LNCaP clone FGC (cell line): ENCODE data around the gene RNF40.
A peak's percentile ranks its signal among the peaks of the same experiment; 100 is the strongest.

Experiments used
- DNase-seq: peaks from one replicate; pipeline ENCODE4 v3.0.0-alpha.2; 2011; ENCODE audit warnings: low read depth
- H3K4me3 ChIP-seq: 2 replicates; pipeline ENCODE4 v1.5.1; 2011; ENCODE audit warnings: mild to moderate bottlenecking, low read depth, low read length, control low read depth
- CTCF ChIP-seq: IDR thresholded peaks from 2 replicates; pipeline ENCODE4 v1.5.1; 2012; ENCODE audit warnings: mild to moderate bottlenecking; ENCODE audit not compliant: control insufficient read depth, insufficient read depth; ENCODE audit errors: extremely low read depth

RNF40 gene

GRCh38 chr16:30740364-30741251 is 21.5 kb upstream of the RNF40 start:
- peak overlapping the region; percentile 51 for H3K4me3 ChIP-seq
- TF ChIP-seq CTCF, result no peak

GRCh38 chr16:30741461-30741914 is 20.6 kb upstream of the RNF40 start:
- peak overlapping the region; percentile 51 for H3K4me3 ChIP-seq
- no peak for TF ChIP-seq CTCF
- DNase-seq, result peak; percentile 53

More at GRCh38 chr16:30740364-30741251, 21.5 kb upstream of the RNF40 start:
- peak; percentile 91 for DNase-seq

GRCh38 chr16:30743716-30744115 is 18.4 kb upstream of the RNF40 start:
- DNase-seq, result no peak
- TF ChIP-seq CTCF, result no peak
- H3K4me3 ChIP-seq, result no peak overlapping the region

- H3K4me3 ChIP-seq, result no peak overlapping the region
- no peak for DNase-seq
- no peak for TF ChIP-seq CTCF
Measured at GRCh38 chr16:30744183-30744582, 17.9 kb upstream of the RNF40 start.

- no peak overlapping the region for H3K4me3 ChIP-seq
- no peak for TF ChIP-seq CTCF
- no peak for DNase-seq
Measured at GRCh38 chr16:30745082-30745481, 17.0 kb upstream of the RNF40 start.

- TF ChIP-seq CTCF, result no peak
- H3K4me3 ChIP-seq, result no peak overlapping the region
- DNase-seq, result no peak
Measured at GRCh38 chr16:30746638-30747175, 15.4 kb upstream of the RNF40 start.

GRCh38 chr16:30747331-30747730 is 14.8 kb upstream of the RNF40 start:
- no peak for DNase-seq
- H3K4me3 ChIP-seq, result no peak overlapping the region; the same call in 1 of the 2 replicates
- TF ChIP-seq CTCF, result no peak
